Measurements from ENCODE around the gene CACNA2D3.

- TF ChIP-seq TAF1 (IDR thresholded peaks at IDR 0.05; ENCODE audit: borderline replicate concordance, insufficient read depth, low read length): no peak
- no peak for TF ChIP-seq REST (IDR thresholded peaks at IDR 0.05; ENCODE audit: insufficient read depth in 1 of 2, low read depth in 2 of 2, low read length in 2 of 2)
These were observed 161.1 kb downstream of the CACNA2D3 start for GRCh38 chr3:54283470-54283869.
